Psoas muscle (tissue), 8 donors: ENCODE data around the gene TLE4. TPM values are rescaled to one million over a fixed set of nuclear protein-coding genes. Genes with fewer than 3 reads are reported as not detected.

Experiments used
- ATAC-seq, 4 donors: fragments of 200-7000 bp; cut with Tn5 transposase; one replicate each; pipeline ENCODE4 v1.9.1; 2020; ENCODE audit warnings: moderate library complexity in 3 of 4, mild to moderate bottlenecking in 2 of 4
- DNase-seq, 2 donors: peaks; one replicate each; pipeline ENCODE4 v3.0.0-alpha.2; 2020
- H3K27ac ChIP-seq: fragments of 200-600 bp; one replicate; pipeline ENCODE4 v1.8.0; 2022
- H3K27me3 ChIP-seq, 3 donors: fragments of 200-600 bp in 1 of 3; one replicate each; pipeline versions ENCODE4 v1.6.1 to v1.8.0; 2013 to 2022; ENCODE audit warnings: low read length in 2 of 3, mild to moderate bottlenecking in 2 of 3, moderate library complexity in 1 of 3; ENCODE audit not compliant: insufficient read depth in 3 of 3
- H3K36me3 ChIP-seq, 2 donors: fragments of 200-600 bp in 1 of 2; one replicate each; pipeline versions ENCODE4 v1.6.1 to v1.8.0; 2013 to 2022; ENCODE audit warnings: low read depth in 1 of 2, mild to moderate bottlenecking in 1 of 2, moderate library complexity in 1 of 2; ENCODE audit not compliant: insufficient read depth in 1 of 2
- H3K4me1 ChIP-seq: fragments of 200-600 bp; one replicate; pipeline ENCODE4 v1.8.0; 2022
- H3K4me3 ChIP-seq: fragments of 200-600 bp; one replicate; pipeline ENCODE4 v1.8.0; 2022; ENCODE audit warnings: mild to moderate bottlenecking
- H3K9me3 ChIP-seq: fragments of 200-600 bp; one replicate; pipeline ENCODE4 v1.8.0; 2022
- WGBS, 3 donors: extraction: QIAGEN DNeasy Blood & Tissue Kit; methylation state at CpG; one replicate each; pipeline versions ENCODE4 v1.1.6 to v1.1.7; 2013; 5-methylcytosine and 5-hydroxymethylcytosine counted together
- intact Hi-C, 2 donors: fragments of 100-400 bp; cut with DNase I; formaldehyde crosslinking; loops; one replicate each; pipeline versions ENCODE4 v1.11.0 to v1.14.2; 2022
- polyA plus RNA-seq, 3 donors: library from polyadenylated mRNA; stranded (reverse); fragments of 200-250 nt; gene quantifications; one replicate each; pipeline ENCODE4 v1.2.3, GENCODE V29; 2013
- total RNA-seq, 4 donors: library from RNA; stranded (reverse); fragmentation: NEBNext Ultra II Directional in 2 of 4; extraction: Animal tissue kit (Norgen Biotek cat#: 25700) in 2 of 4; gene quantifications; one replicate each; pipeline versions ENCODE4 v1.2.1 to v1.2.4, GENCODE V29; 2021 to 2023
- TF ChIP-seq, protein P1 (sequence below): fragments of 200-600 bp; IDR thresholded peaks from one replicate; pipeline ENCODE4 v1.8.0; 2022; ENCODE audit warnings: antibody characterized with exemption
- donor health status: healthy with polysubstance abuse.
- donor health status: DM: no; HTN: no; CAD: no; lungs with moderate emphysema.
- donor health status: Bipolar disorder and iron deficiency.
- donor health status: healthy.
- donor health status: DM: yes; HTN: yes; CAD: no.
- donor health status: DM: no; HTN: no; CAD: no.
- donor health status: DM: no; HTN: no; CAD: no.
- donor health status: DM: yes; HTN: yes; CAD: no.

Gene TLE4
- total and polyA plus RNA-seq, 7 donors = 5.1 to 51.9 (median 18.5) TPM

DNA sequence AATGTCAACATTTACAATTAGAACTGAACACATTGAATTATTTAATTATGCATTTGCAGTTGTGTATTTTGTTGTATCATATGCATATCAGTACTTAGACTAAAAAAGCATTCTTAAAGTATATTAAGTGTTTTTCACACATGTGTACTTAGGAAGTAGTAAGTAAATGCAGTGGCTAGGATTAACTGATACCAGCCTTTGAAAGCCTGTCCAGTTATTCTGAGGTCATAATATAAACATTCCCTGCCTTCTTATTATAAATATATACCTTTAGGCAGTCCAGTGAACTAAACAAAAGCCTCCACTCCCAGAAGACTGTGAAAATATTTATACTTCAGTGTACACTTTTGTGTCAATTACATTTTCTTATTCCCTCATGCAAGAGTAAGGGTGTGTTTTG is 83.8 kb downstream of the TLE4 start:
- H3K4me3 ChIP-seq = no peak overlapping the region
- peaks cover 0 to 30% of the 10 kb centered on the region in 2 donors for H3K36me3 ChIP-seq
- H3K4me1 ChIP-seq = no peaks in the 10 kb centered on the region
- no peaks in the 10 kb centered on the region for H3K9me3 ChIP-seq
- DNase-seq (no peak), ATAC-seq (no peak)
- TF ChIP-seq, protein P1, sequence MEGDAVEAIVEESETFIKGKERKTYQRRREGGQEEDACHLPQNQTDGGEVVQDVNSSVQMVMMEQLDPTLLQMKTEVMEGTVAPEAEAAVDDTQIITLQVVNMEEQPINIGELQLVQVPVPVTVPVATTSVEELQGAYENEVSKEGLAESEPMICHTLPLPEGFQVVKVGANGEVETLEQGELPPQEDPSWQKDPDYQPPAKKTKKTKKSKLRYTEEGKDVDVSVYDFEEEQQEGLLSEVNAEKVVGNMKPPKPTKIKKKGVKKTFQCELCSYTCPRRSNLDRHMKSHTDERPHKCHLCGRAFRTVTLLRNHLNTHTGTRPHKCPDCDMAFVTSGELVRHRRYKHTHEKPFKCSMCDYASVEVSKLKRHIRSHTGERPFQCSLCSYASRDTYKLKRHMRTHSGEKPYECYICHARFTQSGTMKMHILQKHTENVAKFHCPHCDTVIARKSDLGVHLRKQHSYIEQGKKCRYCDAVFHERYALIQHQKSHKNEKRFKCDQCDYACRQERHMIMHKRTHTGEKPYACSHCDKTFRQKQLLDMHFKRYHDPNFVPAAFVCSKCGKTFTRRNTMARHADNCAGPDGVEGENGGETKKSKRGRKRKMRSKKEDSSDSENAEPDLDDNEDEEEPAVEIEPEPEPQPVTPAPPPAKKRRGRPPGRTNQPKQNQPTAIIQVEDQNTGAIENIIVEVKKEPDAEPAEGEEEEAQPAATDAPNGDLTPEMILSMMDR = no peak
- no peak overlapping the region for H3K27ac ChIP-seq
- intact Hi-C loops = no loop called here
- H3K27me3 ChIP-seq = no peaks in the 10 kb centered on the region

DNA sequence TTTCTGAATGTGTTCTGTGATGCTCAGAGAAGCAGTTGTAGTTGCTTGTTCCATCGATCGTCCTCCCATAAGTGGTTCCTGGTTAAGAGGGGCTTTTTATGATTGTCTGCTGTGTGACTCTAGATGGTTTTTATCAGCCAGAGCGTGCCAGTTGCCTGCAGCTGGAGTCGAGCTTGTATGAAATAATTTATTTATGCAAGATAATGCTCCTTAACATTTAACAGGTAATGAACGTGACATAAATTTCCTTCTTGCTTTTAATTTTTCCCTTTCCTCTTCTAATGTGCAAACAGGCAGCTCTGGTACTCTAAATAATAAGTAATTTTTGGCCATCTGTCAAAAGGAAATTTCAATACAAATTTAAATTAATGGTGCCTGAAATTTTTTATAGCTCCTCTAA is 84.4 kb downstream of the TLE4 start:
- no peak for DNase-seq
- 73 to 85% (median 78%) methylated on average over 5 of the region's 5 CpGs for WGBS, 3 donors
- intact Hi-C loops = no loop called here
- no peaks in the 10 kb centered on the region for H3K9me3 ChIP-seq
- no peaks in the 10 kb centered on the region for H3K27me3 ChIP-seq
- no peak for ATAC-seq
- no peak overlapping the region for H3K4me3 ChIP-seq
- H3K36me3 ChIP-seq = peaks cover 0 to 30% of the 10 kb centered on the region in 2 donors
- H3K27ac ChIP-seq = no peak overlapping the region
- TF ChIP-seq, protein P1 = no peak
- H3K4me1 ChIP-seq = no peaks in the 10 kb centered on the region

DNA sequence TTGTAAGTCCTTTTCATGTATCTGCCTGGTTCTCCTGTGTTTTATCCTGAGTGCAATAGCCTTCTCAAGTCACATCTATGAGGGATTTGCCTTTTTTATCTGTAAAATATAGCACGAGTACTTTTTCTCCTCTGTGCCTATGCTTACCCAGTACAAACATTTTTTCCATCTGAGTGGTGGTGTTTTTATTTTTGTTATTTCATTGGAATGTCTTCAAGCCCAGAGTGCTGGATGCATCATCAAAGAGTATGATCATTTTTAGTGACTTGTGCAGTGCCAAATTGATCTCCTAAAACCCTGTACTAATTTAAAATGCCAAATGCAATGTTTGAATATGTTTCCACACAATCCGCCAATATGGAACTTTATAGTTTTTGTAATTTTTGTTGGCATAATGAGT is 86.1 kb downstream of the TLE4 start:
- TF ChIP-seq, protein P1 = no peak
- WGBS, 3 donors = 81 to 89% (median 84%) methylated on average over 2 of the region's 2 CpGs
- no peaks in the 10 kb centered on the region for H3K9me3 ChIP-seq
- ATAC-seq (no peak), DNase-seq (no peak)
- H3K27me3 ChIP-seq = no peaks in the 10 kb centered on the region
- H3K36me3 ChIP-seq = peaks cover 0 to 26% of the 10 kb centered on the region in 2 donors
- H3K4me1 ChIP-seq = peaks cover 3% of the 10 kb centered on the region
- intact Hi-C loops = no loop called here
- no peak overlapping the region for H3K27ac ChIP-seq
- no peak overlapping the region for H3K4me3 ChIP-seq

DNA sequence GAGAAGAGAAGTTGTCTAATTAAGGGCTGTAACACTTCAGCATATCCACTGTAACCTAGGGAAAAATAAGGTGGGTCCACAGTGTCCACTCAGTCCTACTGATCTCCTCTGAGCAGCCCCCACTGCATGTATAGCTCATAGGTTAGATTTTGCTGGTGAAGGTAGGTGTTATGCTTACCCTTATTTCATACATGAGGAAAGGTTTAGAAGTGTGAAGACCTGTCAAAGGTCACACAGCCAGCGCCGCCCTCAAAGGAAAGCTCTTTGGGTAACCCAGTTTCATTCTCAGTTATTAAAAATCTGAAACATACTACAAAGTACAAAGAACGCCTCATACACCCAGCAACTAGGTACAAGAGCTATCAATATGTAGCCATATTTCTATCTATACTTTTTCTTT is 87.2 kb downstream of the TLE4 start:
- WGBS, 3 donors = 96 to 99% (median 97%) methylated on average over 3 of the region's 3 CpGs
- Histone ChIP-seq H3K9me3 (no peaks in the 10 kb centered on the region), H3K27me3 (no peaks in the 10 kb centered on the region), H3K27ac (no peak overlapping the region), H3K4me1 (peaks cover 9% of the 10 kb centered on the region), H3K36me3 (peaks cover 0 to 20% of the 10 kb centered on the region in 2 donors), H3K4me3 (no peak overlapping the region)
- intact Hi-C loops = no loop called here
- ATAC-seq (no peak), DNase-seq (no peak)
- TF ChIP-seq, protein P1 = no peak

DNA sequence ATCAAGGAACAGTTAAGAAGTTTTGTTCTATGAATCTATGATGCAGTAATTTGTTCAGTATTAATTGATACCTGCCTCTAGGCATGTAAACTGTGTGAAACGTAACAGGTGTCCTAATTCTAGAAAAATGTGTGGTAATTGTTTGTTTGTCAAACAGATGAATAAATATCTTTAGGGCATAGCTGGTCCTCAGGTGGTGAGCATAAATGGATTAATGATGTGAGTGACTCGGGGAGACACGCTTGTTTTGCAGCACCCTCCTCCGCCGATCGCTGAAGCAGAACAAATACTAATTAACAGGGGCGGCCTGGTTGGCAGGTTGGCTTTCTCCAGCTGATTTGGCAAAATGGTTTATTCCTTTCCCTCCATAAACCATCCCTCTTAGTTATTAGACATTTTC is 88.8 kb downstream of the TLE4 start:
- 69 to 83% (median 74%) methylated on average over 7 of the region's 7 CpGs for WGBS, 3 donors

More for the DNA sequence above, 88.8 kb downstream of the TLE4 start:
- no peak overlapping the region for H3K27ac ChIP-seq
- TF ChIP-seq, protein P1 = no peak
- peaks cover 0 to 9% of the 10 kb centered on the region in 2 donors for H3K36me3 ChIP-seq
- no peaks in the 10 kb centered on the region for H3K9me3 ChIP-seq
- H3K4me3 ChIP-seq = no peak overlapping the region
- DNase-seq (no peak), ATAC-seq (no peak)
- peaks cover 9% of the 10 kb centered on the region for H3K4me1 ChIP-seq
- H3K27me3 ChIP-seq = no peaks in the 10 kb centered on the region
- intact Hi-C loops = loop anchor here in 1 of 2 donors (10.0 kb wide), 1 partner anchor 86 kb away; the partner anchor contains the start of gene TLE4
